Endometrial microvascular endothelial cells (primary cell): Measurements from ENCODE around the gene GLI2. TPM values are rescaled to one million over a fixed set of nuclear protein-coding genes. Genes with fewer than 3 reads are reported as not detected.

Experiments
- in situ Hi-C: cut with HindIII; loops from 2 replicates; pipeline ENCODE4 v1.10.0; 2017; ENCODE audit warnings: low sequenced_read_pairs, low pct_unique_long_range_greater_than_20kb; ENCODE audit errors: inconsistent ontology term
- total RNA-seq: library from RNA; depleted of rRNA; stranded (reverse); fragments of >200 nt; gene quantifications from one replicate; pipeline ENCODE4 v1.2.3, GENCODE V29; 2015; ENCODE audit errors: inconsistent ontology term

GLI2 gene
- total RNA-seq, 1 donor from 2014 or later = 1.5 TPM

DNA sequence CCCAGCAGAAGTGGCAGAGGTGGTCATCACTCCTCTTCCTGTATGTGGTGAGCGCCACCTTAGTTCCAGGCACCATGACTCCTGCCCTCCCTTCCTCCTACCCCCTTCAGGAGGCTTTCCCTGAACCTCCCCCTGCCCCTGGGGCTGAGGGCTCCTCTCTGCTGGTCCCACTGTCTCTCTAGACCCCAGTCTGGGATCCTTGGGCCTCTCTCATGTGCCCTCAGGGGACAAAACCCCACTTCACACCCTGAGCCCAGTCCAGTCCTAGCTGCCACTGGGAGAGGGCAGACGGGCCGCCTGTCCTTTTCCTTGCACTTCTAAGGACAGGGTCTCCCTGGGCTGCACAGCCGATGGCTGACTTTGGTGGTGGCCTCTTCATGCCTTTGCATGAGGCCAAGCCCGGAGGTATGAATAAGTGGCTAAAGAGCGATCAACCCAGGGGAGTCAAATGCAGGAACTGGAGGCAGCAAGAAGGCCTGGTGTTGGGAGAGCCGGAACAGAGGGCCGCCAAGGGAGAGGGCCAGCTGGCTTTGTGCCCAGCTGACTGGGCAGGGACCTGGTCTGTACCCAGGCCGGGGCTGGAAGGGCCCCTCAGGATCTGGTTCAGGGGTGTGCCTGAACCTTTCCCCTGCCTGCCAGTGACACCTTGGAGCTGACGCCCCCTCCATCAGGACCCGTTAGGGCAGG lies 29.5 kb downstream of the GLI2 start:
- in situ Hi-C loops = no loop called here

GRCh38 chr2:120765678-120766469 lies 30.2 kb downstream of the GLI2 start:
- in situ Hi-C loops = no loop called here

DNA sequence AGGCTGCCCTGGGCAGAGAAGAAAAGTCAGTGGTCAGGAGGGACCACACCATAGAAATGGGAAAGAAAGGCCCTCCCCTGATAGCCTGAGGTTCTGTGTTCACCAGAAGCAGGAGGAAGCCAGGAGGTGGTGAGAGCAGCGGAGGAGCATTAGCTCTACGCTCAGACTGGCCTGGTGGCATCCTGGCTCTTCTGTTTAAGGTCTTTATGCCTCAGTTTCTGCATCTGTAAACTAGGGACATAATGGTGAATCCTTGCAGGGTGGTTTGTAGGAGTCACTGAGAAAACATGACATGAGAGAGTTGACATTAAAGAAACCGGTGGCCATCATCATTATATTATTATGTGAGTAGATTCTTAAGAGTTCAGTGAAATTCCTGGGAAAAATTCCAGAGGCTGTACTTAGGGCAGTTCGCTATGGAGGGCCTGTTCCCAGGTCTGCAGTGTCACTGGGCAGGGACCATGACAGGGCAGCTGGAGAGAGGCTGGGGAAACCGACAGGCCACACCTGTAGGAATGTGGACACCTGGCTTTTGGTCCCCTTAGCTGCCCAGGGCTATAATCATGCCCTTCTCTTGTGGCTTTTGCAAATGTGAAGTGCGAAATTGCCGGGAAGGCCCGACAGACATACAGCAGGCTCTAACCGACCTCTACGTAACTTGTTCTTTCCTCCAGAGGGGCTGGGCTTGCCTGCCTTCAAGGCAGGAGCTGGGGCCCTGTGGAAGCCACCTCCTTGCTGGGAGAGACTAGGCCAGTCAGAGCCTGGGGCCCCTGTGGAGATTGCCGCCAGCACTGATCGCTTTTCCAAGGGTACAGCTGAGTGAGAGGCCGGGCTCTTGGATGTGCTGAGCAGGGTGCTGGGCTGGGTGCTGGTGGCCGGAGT lies 31.0 kb downstream of the GLI2 start:
- in situ Hi-C loops = no loop called here

- in situ Hi-C loops = no loop called here
These were observed 31.9 kb downstream of the GLI2 start for GRCh38 chr2:120767486-120768005.

DNA sequence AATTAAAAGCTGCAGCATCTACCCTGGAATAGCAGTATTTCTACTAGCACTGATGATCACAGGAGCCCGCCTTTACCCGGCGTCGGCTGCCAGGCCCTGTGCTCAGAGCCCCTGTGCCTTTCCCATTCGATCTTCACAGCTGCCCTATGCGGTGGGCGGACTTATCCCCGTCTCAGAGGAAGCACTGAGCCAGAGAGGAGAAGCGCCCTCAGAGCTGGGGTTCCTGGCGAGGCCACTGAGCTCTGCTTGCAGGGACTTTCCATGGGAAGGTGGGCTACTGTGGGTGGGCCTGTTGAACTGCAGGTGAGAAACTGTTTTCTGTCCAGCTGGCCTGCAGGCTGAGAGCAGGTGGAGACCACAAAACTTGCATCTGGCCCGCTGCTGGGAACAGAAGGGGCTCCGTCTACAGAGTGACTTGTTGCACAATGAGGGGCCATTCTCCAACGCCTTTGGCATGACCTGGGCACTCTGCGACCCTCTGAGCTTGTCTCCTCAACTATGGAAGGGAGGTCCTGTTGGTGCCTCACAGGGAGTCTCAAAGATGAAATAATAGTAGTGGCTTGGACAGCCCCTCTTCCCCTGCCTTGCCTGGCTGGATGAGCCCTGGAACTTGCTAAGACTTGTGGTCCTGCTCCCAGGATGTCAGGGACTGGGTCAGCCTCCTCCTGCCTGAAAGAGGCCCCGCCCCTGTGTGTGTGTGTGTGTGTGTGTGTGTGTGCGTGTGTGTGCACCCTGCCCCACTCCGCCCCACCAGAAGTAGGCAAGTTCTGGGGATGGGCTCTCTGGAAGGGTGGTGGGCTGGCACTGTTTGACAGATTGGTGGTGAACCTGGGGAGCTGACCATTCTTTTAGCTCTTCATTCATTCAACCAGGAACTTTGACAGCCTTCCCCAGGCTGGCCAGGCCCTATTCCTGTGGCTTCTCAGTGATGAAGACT lies 32.7 kb downstream of the GLI2 start:
- in situ Hi-C loops = no loop called here

DNA sequence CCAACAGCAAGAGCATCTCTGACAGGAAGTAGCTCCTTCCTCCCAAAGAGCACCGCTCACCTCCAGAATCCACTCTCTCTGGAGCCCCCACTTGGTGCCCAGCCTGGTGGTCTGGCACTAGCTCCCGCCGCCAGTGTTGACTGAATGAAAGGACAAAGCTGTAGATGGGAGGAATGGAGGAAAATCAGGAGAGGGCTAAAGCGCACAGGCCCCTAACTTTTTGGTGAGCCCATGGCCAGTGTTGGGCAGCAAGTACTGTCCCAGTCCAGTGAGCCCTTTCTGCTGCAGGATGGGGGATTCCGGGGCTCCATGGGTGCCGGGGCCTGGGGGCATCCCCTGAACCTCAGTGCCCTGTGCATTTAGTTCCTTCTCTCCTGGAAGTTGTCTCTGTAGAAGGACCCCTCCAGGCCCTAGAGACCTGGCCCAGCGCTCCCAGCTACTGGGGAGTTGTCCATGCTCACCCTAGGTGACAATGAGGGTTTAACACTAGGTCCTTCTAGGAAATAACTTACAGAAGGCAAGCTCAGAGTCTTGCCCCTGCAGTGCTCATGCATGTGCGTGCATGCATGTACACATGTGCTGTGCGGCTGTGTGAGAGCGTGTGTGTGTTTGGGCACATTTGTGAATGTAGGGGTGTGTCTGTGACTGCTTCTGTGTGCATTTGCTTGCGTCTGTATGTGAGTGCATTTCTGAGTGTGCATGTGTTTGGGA lies 33.6 kb downstream of the GLI2 start:
- in situ Hi-C loops = no loop called here

- in situ Hi-C loops = no loop called here
These were observed 34.1 kb downstream of the GLI2 start for GRCh38 chr2:120769787-120770120.

- in situ Hi-C loops = no loop called here
These were observed 34.5 kb downstream of the GLI2 start for GRCh38 chr2:120770176-120770575.

DNA sequence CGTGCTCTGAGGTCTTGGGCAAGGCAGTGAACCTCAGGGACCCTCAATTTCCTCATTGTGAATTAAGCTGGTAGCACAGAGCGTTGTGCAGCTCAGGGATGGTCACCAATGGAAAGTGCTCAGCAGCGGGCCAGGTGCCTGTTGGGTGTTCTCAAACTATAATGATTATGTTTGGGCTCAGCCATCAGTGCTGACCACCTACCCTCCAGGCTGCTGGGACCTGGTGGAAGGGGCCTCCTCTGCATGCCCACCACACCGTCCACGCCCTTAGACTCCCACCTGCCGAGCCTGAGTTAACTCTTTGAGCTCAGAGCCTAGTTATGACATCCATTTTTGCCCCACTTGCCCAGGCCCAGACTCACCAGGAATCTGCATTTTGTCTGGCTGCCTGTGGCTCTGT lies 35.0 kb downstream of the GLI2 start:
- in situ Hi-C loops = no loop called here

- in situ Hi-C loops = no loop called here
These were observed 35.6 kb downstream of the GLI2 start for GRCh38 chr2:120771111-120771780.

GRCh38 chr2:120771781-120772208 lies 36.1 kb downstream of the GLI2 start:
- in situ Hi-C loops = no loop called here

DNA sequence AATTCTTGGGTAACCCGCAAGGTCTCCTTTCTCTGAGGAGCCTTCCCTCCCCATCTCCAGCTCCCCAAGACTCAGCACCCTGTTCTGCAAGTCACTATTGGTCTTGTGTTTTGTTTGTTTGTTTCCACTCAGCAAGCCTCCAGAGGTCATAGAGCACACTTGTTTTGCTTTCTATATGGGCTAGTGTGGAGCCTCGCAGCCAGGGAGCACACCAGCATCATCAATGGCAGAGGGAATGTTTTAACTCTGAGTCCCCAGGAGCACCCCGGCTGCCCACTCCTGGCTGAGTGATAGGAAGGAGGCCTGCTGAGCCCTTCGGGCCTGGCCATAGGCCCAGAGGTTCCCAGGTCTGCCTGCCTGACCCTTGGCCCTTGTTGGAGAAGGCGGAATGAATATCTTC lies 36.6 kb downstream of the GLI2 start:
- in situ Hi-C loops = no loop called here

DNA sequence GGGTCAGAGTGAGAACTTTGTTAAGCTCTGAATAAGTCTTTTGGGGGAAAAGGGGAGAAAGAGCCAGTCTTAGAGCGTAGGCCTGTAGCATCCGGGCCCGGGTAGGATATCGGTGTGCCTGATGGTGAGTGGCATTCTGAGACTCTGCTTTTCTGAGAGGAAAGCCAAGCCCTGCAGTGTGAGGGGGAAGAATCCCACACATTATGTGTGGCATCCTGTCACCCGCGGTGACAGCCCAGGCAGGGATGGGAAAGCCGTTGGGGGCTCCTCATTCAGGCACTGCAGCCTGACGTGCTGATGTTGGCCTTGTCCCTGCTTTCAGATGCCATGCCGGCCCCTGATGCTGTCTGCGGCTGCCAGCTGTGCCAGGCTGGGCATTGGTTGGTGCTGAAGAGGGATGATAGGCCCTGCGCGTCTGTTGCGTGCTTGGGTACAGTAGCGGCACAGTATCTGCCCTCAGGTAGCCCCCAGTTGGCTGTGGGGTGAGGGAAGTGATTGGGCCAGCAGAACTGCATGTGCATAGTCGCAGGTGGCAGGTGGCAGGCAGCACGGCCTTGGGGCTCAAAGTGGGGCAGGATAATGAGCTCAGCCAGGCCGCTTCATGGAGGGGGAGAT lies 37.6 kb downstream of the GLI2 start:
- in situ Hi-C loops = no loop called here

- in situ Hi-C loops = no loop called here
These were observed 39.0 kb downstream of the GLI2 start for GRCh38 chr2:120774557-120775160.

DNA sequence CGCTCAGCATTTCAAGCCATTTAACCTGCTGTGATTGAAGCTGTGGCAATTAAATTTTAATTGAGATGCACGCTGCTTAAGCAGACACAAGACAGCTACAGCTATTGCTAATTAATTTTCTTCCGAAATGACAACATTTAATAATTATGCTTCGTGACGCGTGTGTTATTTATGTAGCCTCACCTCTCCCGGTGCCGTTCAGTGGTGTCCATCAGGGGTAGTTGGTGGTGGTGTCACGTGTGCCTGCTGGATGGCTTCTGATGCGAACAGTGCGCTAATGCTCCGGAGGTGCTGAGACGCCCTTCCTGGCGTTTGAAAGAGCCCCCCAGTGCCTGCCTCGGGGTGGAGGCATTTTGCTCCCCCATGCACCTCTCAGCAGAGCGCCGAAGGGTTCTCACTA lies 39.5 kb downstream of the GLI2 start:
- in situ Hi-C loops = no loop called here

- in situ Hi-C loops = no loop called here
These were observed 40.3 kb downstream of the GLI2 start for GRCh38 chr2:120775801-120776589.
